ENCODE measurements around the gene TKTL1. TPM values are rescaled to one million over a fixed set of nuclear protein-coding genes. Genes with fewer than 3 reads are reported as not detected.

Gene TKTL1
- total and polyA plus RNA-seq, 2 of the 4 experiments (the other 2 are of a cell fraction) = not detected

DNA sequence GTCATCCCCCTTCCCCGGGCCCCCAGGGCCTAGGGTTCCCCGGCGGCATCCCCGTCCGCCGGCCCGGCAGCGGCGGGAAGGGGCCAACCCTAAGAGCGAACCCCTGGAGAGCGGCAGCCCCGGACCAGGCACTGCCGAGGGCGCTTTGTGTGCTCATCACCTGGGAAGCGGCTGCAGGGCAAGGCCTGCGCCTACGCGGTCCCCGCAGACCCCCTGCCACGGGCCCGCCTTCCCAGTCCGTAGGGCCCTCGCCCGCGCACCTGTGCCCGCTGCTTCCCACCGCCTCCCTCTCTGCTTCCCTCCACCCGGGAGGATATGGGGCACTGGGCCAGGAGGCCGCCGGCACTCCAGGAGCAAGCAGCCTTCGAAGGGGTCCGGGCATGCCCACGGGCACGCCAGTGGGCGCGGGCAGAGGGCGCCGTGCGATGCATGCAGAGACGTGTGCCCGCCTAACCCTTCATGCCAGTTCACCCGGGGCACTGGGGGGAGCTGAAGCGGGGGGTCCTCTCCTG, 76.2 kb downstream of the TKTL1 start:
- intact Hi-C loops (cut with micrococcal nuclease) (loop anchor here (5.0 kb wide), 1 partner anchor 160 kb away; no protein-coding TSS in a partner anchor), in situ Hi-C loops (cut with MboI; ENCODE audit: low sequenced_read_pairs) (no loop called here), dilution Hi-C loops (cut with HindIII; ENCODE audit: low sequenced_read_pairs, unreplicated experiment) (no loop called here)
- Histone ChIP-seq H3K4me2 (ENCODE audit: low read depth, low read length) (peak overlapping the region; percentile 73), H2BK120ac (ENCODE audit: low read depth, low read length) (peak overlapping the region; percentile 57; the same call in 1 of the 2 replicates), H4K91ac (ENCODE audit: insufficient read depth, low read depth, low read length) (peak overlapping the region; percentile 94), H3K27ac (ENCODE audit: insufficient read depth, low read length) (peak overlapping the region; percentile 97), H3K56ac (ENCODE audit: extremely low read depth, insufficient read depth, low read length) (peak overlapping the region; percentile 98; the same call in 1 of the 2 replicates), H3K9me1 (ENCODE audit: insufficient read depth, low read length) (0 out of 2 replicates have a peak, but pooled peaks cover 5% of the 10 kb centered on the region), H2AK9ac (replicated peaks; ENCODE audit: low read depth, low read length, poor library complexity) (peak overlapping the region; percentile 83), H4K8ac (ENCODE audit: low read depth in 2 of 2, low read length in 2 of 2) (peak overlapping the region; percentile 24 to 84; a peak in 2 of 4 replicates), H3K36me3 (ENCODE audit: control insufficient read depth, insufficient read depth, low read length) (peaks cover 30% of the 10 kb centered on the region), H3K18ac (ENCODE audit: low read depth, low read length) (peak overlapping the region; percentile 3; the same call in 1 of the 2 replicates), H3K23ac (ENCODE audit: low read depth, low read length) (peak overlapping the region; percentile 75), H3K4ac (ENCODE audit: low read depth, low read length) (peak overlapping the region; percentile 99), H3K9me3 (ENCODE audit: control insufficient read depth, insufficient read depth, low read length) (no peaks in the 10 kb centered on the region), H3K14ac (replicated peaks; ENCODE audit: low read depth, low read length) (peak overlapping the region; percentile 84), H2BK5ac (ENCODE audit: low read depth, low read length, poor library complexity, severe bottlenecking) (peak overlapping the region; percentile 91), H3K9ac (ENCODE audit: low read depth, low read length) (peak overlapping the region; percentile 98), H3K4me3 (ENCODE audit: insufficient read depth, low read depth, low read length) (peak overlapping the region; percentile 90), H4K5ac (ENCODE audit: low read depth, low read length) (peak overlapping the region; percentile 11; the same call in 1 of the 2 replicates), H2AFZ (replicated peaks; ENCODE audit: low read length, poor library complexity) (no peak overlapping the region), H2AK5ac (ENCODE audit: low read depth, low read length) (peak overlapping the region; percentile 90), H3K4me1 (ENCODE audit: control insufficient read depth, insufficient read depth, low read length) (peaks cover 10% of the 10 kb centered on the region), H3K79me1 (ENCODE audit: low read depth in 1 of 2, low read length in 2 of 2) (peaks cover 0 to 10% of the 10 kb centered on the region in 2 experiments; a peak in 2 of 4 replicates), H3K27me3 (ENCODE audit: control insufficient read depth, insufficient read depth, low read length) (no peaks in the 10 kb centered on the region), H2BK20ac (ENCODE audit: low read depth, low read length) (no peak overlapping the region), H2BK15ac (ENCODE audit: low read depth, low read length) (no peak overlapping the region), H4K20me1 (ENCODE audit: insufficient read depth, low read length) (peaks cover 42% of the 10 kb centered on the region)
- DNase-seq (no peak), ATAC-seq (ENCODE audit: low read depth) (no peak; the same call in 1 of the 2 replicates)
- BruUV-seq (replicated peaks) = no TSS peak
- WGBS, 2 experiments (ENCODE audit: extremely low coverage in 2 of 2, insufficient read length in 1 of 2) = 30% methylated on average over 7 of the region's 43 CpGs; no CpG with 5 or more reads in 1 of the 2 experiments
- ChIA-PET POLR2A (ENCODE audit: unreplicated experiment) (no interaction called here), CTCF (no interaction called here)
- TF ChIP-seq FOS (IDR thresholded peaks at IDR 0.05; ENCODE audit: low read depth, low read length) (no peak), CHD1 (IDR thresholded peaks at IDR 0.05; ENCODE audit: low read depth, low read length) (no peak), MAFK (IDR thresholded peaks at IDR 0.05; ENCODE audit: low read depth, low read length) (no peak), CEBPB (IDR thresholded peaks at IDR 0.05; ENCODE audit: low read depth, low read length) (no peak), POLR2A (IDR thresholded peaks at IDR 0.05; ENCODE audit: low read depth, low read length) (no peak), NFE2L2 (IDR thresholded peaks at IDR 0.05; ENCODE audit: low read depth, low read length) (no peak), RFX5 (IDR thresholded peaks at IDR 0.05; ENCODE audit: low read depth, low read length) (no peak), RCOR1 (IDR thresholded peaks at IDR 0.05; ENCODE audit: insufficient replicate concordance, low read length) (no peak), RAD21 (IDR thresholded peaks at IDR 0.05; ENCODE audit: low read length) (no peak), SMC3 (IDR thresholded peaks at IDR 0.05; ENCODE audit: low read depth, low read length) (no peak), BHLHE40 (IDR thresholded peaks at IDR 0.05; ENCODE audit: low read depth, low read length) (no peak), MAZ (IDR thresholded peaks at IDR 0.05; ENCODE audit: borderline replicate concordance, low read depth, low read length) (no peak), MXI1 (IDR thresholded peaks at IDR 0.05; ENCODE audit: borderline replicate concordance, low read depth, low read length) (no peak)
- TF ChIP-seq, protein P1, sequence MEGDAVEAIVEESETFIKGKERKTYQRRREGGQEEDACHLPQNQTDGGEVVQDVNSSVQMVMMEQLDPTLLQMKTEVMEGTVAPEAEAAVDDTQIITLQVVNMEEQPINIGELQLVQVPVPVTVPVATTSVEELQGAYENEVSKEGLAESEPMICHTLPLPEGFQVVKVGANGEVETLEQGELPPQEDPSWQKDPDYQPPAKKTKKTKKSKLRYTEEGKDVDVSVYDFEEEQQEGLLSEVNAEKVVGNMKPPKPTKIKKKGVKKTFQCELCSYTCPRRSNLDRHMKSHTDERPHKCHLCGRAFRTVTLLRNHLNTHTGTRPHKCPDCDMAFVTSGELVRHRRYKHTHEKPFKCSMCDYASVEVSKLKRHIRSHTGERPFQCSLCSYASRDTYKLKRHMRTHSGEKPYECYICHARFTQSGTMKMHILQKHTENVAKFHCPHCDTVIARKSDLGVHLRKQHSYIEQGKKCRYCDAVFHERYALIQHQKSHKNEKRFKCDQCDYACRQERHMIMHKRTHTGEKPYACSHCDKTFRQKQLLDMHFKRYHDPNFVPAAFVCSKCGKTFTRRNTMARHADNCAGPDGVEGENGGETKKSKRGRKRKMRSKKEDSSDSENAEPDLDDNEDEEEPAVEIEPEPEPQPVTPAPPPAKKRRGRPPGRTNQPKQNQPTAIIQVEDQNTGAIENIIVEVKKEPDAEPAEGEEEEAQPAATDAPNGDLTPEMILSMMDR (conservative IDR thresholded peaks at IDR 0.05; ENCODE audit: low read depth, low read length) = no peak
- TF ChIP-seq, protein P2, sequence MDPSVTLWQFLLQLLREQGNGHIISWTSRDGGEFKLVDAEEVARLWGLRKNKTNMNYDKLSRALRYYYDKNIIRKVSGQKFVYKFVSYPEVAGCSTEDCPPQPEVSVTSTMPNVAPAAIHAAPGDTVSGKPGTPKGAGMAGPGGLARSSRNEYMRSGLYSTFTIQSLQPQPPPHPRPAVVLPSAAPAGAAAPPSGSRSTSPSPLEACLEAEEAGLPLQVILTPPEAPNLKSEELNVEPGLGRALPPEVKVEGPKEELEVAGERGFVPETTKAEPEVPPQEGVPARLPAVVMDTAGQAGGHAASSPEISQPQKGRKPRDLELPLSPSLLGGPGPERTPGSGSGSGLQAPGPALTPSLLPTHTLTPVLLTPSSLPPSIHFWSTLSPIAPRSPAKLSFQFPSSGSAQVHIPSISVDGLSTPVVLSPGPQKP (IDR thresholded peaks at IDR 0.05; ENCODE audit: borderline replicate concordance, low read depth, low read length) = no peak
- TF ChIP-seq, protein P3, sequence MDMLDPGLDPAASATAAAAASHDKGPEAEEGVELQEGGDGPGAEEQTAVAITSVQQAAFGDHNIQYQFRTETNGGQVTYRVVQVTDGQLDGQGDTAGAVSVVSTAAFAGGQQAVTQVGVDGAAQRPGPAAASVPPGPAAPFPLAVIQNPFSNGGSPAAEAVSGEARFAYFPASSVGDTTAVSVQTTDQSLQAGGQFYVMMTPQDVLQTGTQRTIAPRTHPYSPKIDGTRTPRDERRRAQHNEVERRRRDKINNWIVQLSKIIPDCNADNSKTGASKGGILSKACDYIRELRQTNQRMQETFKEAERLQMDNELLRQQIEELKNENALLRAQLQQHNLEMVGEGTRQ (IDR thresholded peaks at IDR 0.05; ENCODE audit: low read depth, low read length) = no peak
